ENCODE data around the gene TIMM17B.

TIMM17B gene

GRCh38 chrX:48918643-48919340 lies 21.2 kb upstream of the TIMM17B start, which contains the start of gene PIM2:
TSS of gene PIM2 (minus strand) at chrX:48919024. CDS start at chrX:48918834, 190 bp downstream.
- peak; percentile 88 for DNase-seq

GRCh38 chrX:48918301-48918642 lies 20.7 kb upstream of the TIMM17B start:
- no peak for DNase-seq

GRCh38 chrX:48917139-48918001 lies 19.8 kb upstream of the TIMM17B start:
- peak; percentile 78 for DNase-seq

GRCh38 chrX:48914593-48915493 lies 17.3 kb upstream of the TIMM17B start:
- DNase-seq: no peak

GRCh38 chrX:48913605-48914366 lies 16.2 kb upstream of the TIMM17B start:
- DNase-seq: no peak

GRCh38 chrX:48911412-48912182 lies 14.0 kb upstream of the TIMM17B start, which contains the start of gene SLC35A2:
TSS of gene SLC35A2 (minus strand) at chrX:48911646. CDS start at chrX:48911636, 10 bp downstream.
- DNase-seq: peak; percentile 48

- DNase-seq: no peak
Measured at GRCh38 chrX:48910926-48911411, 13.4 kb upstream of the TIMM17B start.

GRCh38 chrX:48909703-48910294 lies 12.2 kb upstream of the TIMM17B start:
- no peak for DNase-seq

GRCh38 chrX:48908600-48908999 lies 11.0 kb upstream of the TIMM17B start:
- DNase-seq: no peak

GRCh38 chrX:48905090-48905790 lies 7.7 kb upstream of the TIMM17B start:
- no peak for DNase-seq

GRCh38 chrX:48904626-48905025 lies 7.1 kb upstream of the TIMM17B start:
- no peak for DNase-seq

GRCh38 chrX:48904180-48904579 lies 6.6 kb upstream of the TIMM17B start:
- no peak for DNase-seq

- DNase-seq: no peak
Measured at GRCh38 chrX:48903290-48903689, 5.7 kb upstream of the TIMM17B start.

- DNase-seq: no peak
Measured at GRCh38 chrX:48902776-48903175, 5.2 kb upstream of the TIMM17B start.

GRCh38 chrX:48902135-48902534 lies 4.6 kb upstream of the TIMM17B start:
- no peak for DNase-seq

- no peak for DNase-seq
Measured at GRCh38 chrX:48901069-48901468, 3.5 kb upstream of the TIMM17B start.

- no peak for DNase-seq
Measured at GRCh38 chrX:48899078-48899410, 1.5 kb upstream of the TIMM17B start.

- peak; percentile 68 for DNase-seq
Measured at GRCh38 chrX:48897157-48897624, 377 bp downstream of the TIMM17B start.

GRCh38 chrX:48896611-48897011 lies 957 bp downstream of the TIMM17B start:
- DNase-seq: no peak

GRCh38 chrX:48894891-48895290 lies 2.7 kb downstream of the TIMM17B start:
- no peak for DNase-seq
